ENCODE results near the gene BRD3OS. TPM values are rescaled to one million over a fixed set of nuclear protein-coding genes. Genes with fewer than 3 reads are reported as not detected.

Gene BRD3OS
- total RNA-seq, 4 donors from 2014 or later, result 0.76 to 9.3 (median 5.8) TPM

DNA sequence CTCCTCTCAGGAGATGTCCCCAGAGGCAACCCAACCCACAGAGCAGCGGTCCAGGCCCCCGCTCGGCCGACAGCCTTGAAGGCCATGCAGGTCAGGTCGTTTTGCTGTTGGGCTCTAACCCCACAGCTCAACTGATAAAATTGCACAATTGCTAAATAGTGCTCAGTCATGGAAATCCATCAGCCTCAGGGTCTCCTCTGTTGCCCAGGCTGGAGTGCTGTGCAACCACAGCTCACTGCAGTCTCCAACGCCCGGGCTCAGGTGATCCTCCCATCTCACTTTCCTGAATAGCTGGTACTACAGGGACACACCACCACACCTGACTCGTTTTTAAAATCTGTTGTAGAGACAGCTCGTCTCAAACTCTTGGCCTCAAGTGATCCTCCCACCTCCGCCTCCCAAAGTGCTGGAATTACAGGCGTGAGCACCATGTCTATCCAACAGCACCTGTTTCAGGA lies 18.3 kb downstream of the BRD3OS start:
- DNase-seq (no peak), ATAC-seq (no peak)
- Histone ChIP-seq H3K36me3 (peaks cover 0 to 69% of the 10 kb centered on the region in 2 donors), H3K4me3 (no peak overlapping the region), H3K27ac (no peak overlapping the region), H3K4me1 (peaks cover 19 to 28% of the 10 kb centered on the region in 2 donors), H3K27me3 (no peaks in the 10 kb centered on the region), H3K9me3 (no peaks in the 10 kb centered on the region)
- TF ChIP-seq POLR2A (IDR thresholded peaks at IDR 0.05), result no peak
- TF ChIP-seq, protein P1, sequence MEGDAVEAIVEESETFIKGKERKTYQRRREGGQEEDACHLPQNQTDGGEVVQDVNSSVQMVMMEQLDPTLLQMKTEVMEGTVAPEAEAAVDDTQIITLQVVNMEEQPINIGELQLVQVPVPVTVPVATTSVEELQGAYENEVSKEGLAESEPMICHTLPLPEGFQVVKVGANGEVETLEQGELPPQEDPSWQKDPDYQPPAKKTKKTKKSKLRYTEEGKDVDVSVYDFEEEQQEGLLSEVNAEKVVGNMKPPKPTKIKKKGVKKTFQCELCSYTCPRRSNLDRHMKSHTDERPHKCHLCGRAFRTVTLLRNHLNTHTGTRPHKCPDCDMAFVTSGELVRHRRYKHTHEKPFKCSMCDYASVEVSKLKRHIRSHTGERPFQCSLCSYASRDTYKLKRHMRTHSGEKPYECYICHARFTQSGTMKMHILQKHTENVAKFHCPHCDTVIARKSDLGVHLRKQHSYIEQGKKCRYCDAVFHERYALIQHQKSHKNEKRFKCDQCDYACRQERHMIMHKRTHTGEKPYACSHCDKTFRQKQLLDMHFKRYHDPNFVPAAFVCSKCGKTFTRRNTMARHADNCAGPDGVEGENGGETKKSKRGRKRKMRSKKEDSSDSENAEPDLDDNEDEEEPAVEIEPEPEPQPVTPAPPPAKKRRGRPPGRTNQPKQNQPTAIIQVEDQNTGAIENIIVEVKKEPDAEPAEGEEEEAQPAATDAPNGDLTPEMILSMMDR (IDR thresholded peaks at IDR 0.05 in 4 of 5, conservative IDR thresholded peaks at IDR 0.05 in 1 of 5), result no peak
- in situ Hi-C loops (cut with MboI; ENCODE audit: low sequenced_read_pairs in 4 of 4), result no loop called here
- intact Hi-C loops (cut with DNase I; ENCODE audit: low total_unique reads), result no loop called here

GRCh38 chr9:134044944-134045343 lies 19.7 kb downstream of the BRD3OS start:
- TF ChIP-seq POLR2A (IDR thresholded peaks at IDR 0.05), result no peak
- TF ChIP-seq, protein P1 (IDR thresholded peaks at IDR 0.05 in 4 of 5, conservative IDR thresholded peaks at IDR 0.05 in 1 of 5), result no peak
- in situ Hi-C loops (cut with MboI; ENCODE audit: low sequenced_read_pairs in 4 of 4), result no loop called here
- H3K27ac ChIP-seq, result no peak overlapping the region

DNA sequence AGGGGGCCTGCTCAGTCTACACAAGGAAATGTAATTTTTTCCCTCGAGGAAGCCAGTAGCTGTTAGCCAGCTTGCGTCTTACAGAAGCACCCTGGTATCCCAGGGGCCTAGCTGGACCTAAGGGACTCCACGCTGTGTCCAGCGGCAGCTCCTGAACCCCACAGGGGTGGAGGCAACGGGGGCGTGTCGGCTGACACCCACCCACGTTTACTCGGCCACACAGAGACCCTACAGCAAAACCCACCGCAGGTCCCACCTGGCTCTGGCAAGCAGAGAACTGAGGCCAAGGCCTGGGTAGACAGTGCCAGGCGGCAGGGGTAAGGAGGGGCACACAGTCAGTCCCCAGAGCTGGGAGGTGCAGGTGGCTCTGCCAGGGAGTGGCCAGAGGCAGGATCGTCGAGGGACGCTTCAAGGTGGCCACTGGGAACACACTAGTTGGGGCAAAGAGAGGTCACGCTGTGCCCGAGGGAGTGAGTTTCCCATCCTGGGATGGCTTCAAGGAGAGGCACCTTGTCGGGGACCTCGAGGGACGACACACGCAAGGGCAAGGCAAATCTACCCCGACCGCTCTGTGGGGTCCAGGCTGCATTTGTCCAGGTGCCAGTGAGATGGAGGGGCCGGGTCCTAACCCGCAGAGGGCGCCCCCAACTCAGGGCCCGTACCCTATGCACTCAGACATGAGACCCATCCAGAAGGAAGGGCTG lies 20.7 kb downstream of the BRD3OS start:
- Histone ChIP-seq H3K27ac (peak overlapping the region in 3 of 4 donors; percentile 40 to 82 (median 77)), H3K4me1 (peaks cover 28 to 30% of the 10 kb centered on the region in 2 donors), H3K4me3 (no peak overlapping the region), H3K36me3 (peaks cover 0 to 75% of the 10 kb centered on the region in 2 donors), H3K27me3 (no peaks in the 10 kb centered on the region), H3K9me3 (no peaks in the 10 kb centered on the region)
- TF ChIP-seq POLR2A (IDR thresholded peaks at IDR 0.05), result no peak
- TF ChIP-seq, protein P1 (IDR thresholded peaks at IDR 0.05 in 4 of 5, conservative IDR thresholded peaks at IDR 0.05 in 1 of 5), result no peak
- ATAC-seq (no peak), DNase-seq (no peak)
- in situ Hi-C loops (cut with MboI; ENCODE audit: low sequenced_read_pairs in 4 of 4) (no loop called here), intact Hi-C loops (cut with DNase I; ENCODE audit: low total_unique reads) (no loop called here)

More at GRCh38 chr9:134044944-134045343, 19.7 kb downstream of the BRD3OS start:
- H3K4me3 ChIP-seq, result no peak overlapping the region
- intact Hi-C loops (cut with DNase I; ENCODE audit: low total_unique reads), result no loop called here
- peaks cover 29 to 30% of the 10 kb centered on the region in 2 donors for H3K4me1 ChIP-seq
- ATAC-seq (no peak), DNase-seq (no peak)
- H3K27me3 ChIP-seq, result no peaks in the 10 kb centered on the region
- no peaks in the 10 kb centered on the region for H3K9me3 ChIP-seq
- H3K36me3 ChIP-seq, result peaks cover 0 to 75% of the 10 kb centered on the region in 2 donors

DNA sequence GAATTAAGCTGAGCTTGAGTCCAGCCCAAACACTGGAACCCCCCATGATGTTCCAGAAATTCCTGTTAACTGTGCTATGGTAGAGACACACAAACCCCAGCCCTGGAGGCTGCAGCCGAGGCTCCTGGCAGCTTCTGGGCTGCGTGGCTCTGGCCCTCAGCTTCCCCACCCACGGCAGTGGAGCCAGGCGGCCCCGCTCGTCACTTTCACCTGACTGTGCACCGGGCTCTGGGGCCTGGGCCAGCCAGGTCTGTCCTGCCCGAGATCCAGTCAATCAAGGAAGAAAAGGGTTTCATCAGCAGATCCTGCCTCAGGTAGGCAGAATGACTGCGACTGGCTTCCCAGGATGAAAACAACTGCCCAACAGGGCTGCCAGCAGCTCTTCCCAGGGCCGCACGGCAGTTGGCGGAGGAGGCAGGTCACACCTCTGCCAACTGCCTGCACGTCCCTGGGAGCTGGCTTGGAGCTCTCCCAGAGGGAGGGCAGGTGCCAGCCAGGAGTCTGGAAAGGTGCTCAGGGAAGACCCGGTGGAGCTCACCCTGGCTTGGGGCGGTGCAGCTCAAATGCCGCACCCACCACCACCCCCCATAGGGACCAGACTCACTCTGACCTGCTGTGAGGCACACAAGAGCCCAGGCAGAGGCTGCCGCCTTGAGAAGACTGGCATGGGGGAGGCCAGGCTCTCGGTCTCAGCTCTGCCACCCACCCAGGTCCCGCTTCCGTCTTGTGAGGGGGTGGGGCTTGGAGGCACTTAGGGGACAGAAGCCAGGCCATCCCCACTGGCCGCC lies 21.8 kb downstream of the BRD3OS start:
- TF ChIP-seq, protein P1 (IDR thresholded peaks at IDR 0.05 in 4 of 5, conservative IDR thresholded peaks at IDR 0.05 in 1 of 5), result no peak
- no peak for TF ChIP-seq POLR2A (IDR thresholded peaks at IDR 0.05)
- peaks cover 25 to 30% of the 10 kb centered on the region in 2 donors for H3K4me1 ChIP-seq
- ATAC-seq (peak; percentile 50 to 61), DNase-seq (peak; percentile 64 to 75)
- H3K27me3 ChIP-seq, result no peaks in the 10 kb centered on the region
- H3K9me3 ChIP-seq, result no peaks in the 10 kb centered on the region
- H3K27ac ChIP-seq, result peak overlapping the region; percentile 40 to 82 (median 66)
- H3K4me3 ChIP-seq, result no peak overlapping the region
- in situ Hi-C loops (cut with MboI; ENCODE audit: low sequenced_read_pairs in 4 of 4) (no loop called here), intact Hi-C loops (cut with DNase I; ENCODE audit: low total_unique reads) (no loop called here)
- peaks cover 0 to 72% of the 10 kb centered on the region in 2 donors for H3K36me3 ChIP-seq

All from gastrocnemius medialis (tissue), 4 donors.